HCT116 (cell line): ENCODE results near the gene MAL. TPM values are rescaled to one million over a fixed set of nuclear protein-coding genes. Genes with fewer than 3 reads are reported as not detected.

Experiments
- ATAC-seq: fragments of 200-7000 bp; cut with Tn5 transposase; 2 replicates; pipeline ENCODE4 v1.9.1; 2020; ENCODE audit warnings: mild to moderate bottlenecking, moderate library complexity
- BruUV-seq: library from RNA; stranded (reverse); fragments of 400-500 nt; replicated peaks from 2 replicates; lab custom pipeline; 2021; lab: Mats Ljungman, UMichigan
- CTCF ChIA-PET: fragments of 300-600 bp; sonication (Branson Sonifier 250); formaldehyde crosslinking; loops from one replicate; lab custom pipeline; 2021; ENCODE audit warnings: antibody characterized with exemption; lab: Charles Lee
- POLR2A ChIA-PET: fragments of 300-600, 350-600 bp; sonication (Branson Sonifier 250); formaldehyde crosslinking; loops from one replicate; lab custom pipeline; 2021; ENCODE audit warnings: antibody characterized with exemption; lab: Charles Lee
- RAD21 ChIA-PET, 2 experiments: fragments of 300-600 bp; sonication (Branson Sonifier 250); formaldehyde crosslinking; loops; one replicate each; lab custom pipeline; 2023; ENCODE audit warnings: low total read pairs in 2 of 2; ENCODE audit not compliant: uncharacterized antibody in 2 of 2, unreplicated experiment in 2 of 2, low non-redundant PET in 1 of 2; lab: Charles Lee
- DNase-seq: peaks from one replicate; pipeline ENCODE4 v3.0.0-alpha.2; 2010; ENCODE audit warnings: low read depth, low spot score
- H2AFZ ChIP-seq: fragments of 200-600 bp; shearing (Covaris generic), sonication (generic); 2 replicates; pipeline ENCODE4 v1.6.1; 2017; ENCODE audit warnings: low read depth, mixed run types, mixed read lengths, antibody characterized with exemption, low read length; ENCODE audit not compliant: poor library complexity, severe bottlenecking
- H3K27ac ChIP-seq: 2 replicates; pipeline ENCODE4 v1.5.1; 2012; ENCODE audit warnings: low read depth, low read length
- H3K27me3 ChIP-seq: fragments of 200-600 bp; sonication (generic); 2 replicates; pipeline ENCODE4 v1.6.1; 2016; ENCODE audit warnings: mixed run types, low read length, mixed read lengths; ENCODE audit not compliant: insufficient read depth
- H3K36me3 ChIP-seq, 2 experiments: fragments of 200-500 bp in 1 of 2; fragments of 200-600 bp in 1 of 2; sonication (Bioruptor generic) in 1 of 2; sonication (generic) in 1 of 2; 2 replicates each; pipeline versions ENCODE4 v1.5.1 to v1.6.1; 2014 to 2016; ENCODE audit warnings: low read length in 2 of 2, inconsistent platforms in 1 of 2, mixed read lengths in 1 of 2, mixed run types in 1 of 2; ENCODE audit not compliant: insufficient read depth in 2 of 2, control insufficient read depth in 1 of 2
- H3K4me1 ChIP-seq, 2 experiments: fragments of 200-600 bp in 1 of 2; sonication (generic) in 1 of 2; 2 replicates each; pipeline versions ENCODE4 v1.5.1 to v1.6.1; 2012 to 2017; ENCODE audit warnings: low read length in 2 of 2, inconsistent platforms in 1 of 2, mild to moderate bottlenecking in 1 of 2, mixed read lengths in 1 of 2, mixed run types in 1 of 2, moderate library complexity in 1 of 2; ENCODE audit not compliant: insufficient read depth in 2 of 2, control insufficient read depth in 1 of 2
- H3K4me2 ChIP-seq: fragments of 200-600 bp; sonication (generic); 2 replicates; pipeline ENCODE4 v1.6.1; 2017; ENCODE audit warnings: mixed run types, low read length, mixed read lengths
- H3K4me3 ChIP-seq, 2 experiments: fragments of 200-600 bp in 1 of 2; sonication (generic) in 1 of 2; replicated peaks in 1 of 2; 2 replicates each; pipeline ENCODE4 v1.5.1; 2011 to 2016; ENCODE audit warnings: low read length in 2 of 2, control low read depth in 1 of 2, low read depth in 1 of 2, mild to moderate bottlenecking in 1 of 2, mixed read lengths in 1 of 2, mixed run types in 1 of 2
- H3K79me2 ChIP-seq: fragments of 200-600 bp; sonication (generic); 2 replicates; pipeline ENCODE4 v1.6.1; 2017; ENCODE audit warnings: mild to moderate bottlenecking, mixed run types, low read length, moderate library complexity, mixed read lengths; ENCODE audit not compliant: insufficient read depth
- H3K9ac ChIP-seq: fragments of 200-600 bp; sonication (generic); 2 replicates; pipeline ENCODE4 v1.6.1; 2016; ENCODE audit warnings: low read length, mixed read lengths
- H3K9me2 ChIP-seq: fragments of 200-600 bp; sonication (generic), shearing (Covaris generic); 2 replicates; pipeline ENCODE4 v1.6.1; 2017; ENCODE audit warnings: mixed run types, mild to moderate bottlenecking, moderate library complexity; ENCODE audit not compliant: insufficient read depth
- H3K9me3 ChIP-seq, 2 experiments: fragments of 200-500 bp in 1 of 2; fragments of 200-600 bp in 1 of 2; sonication (Bioruptor generic) in 1 of 2; sonication (generic) in 1 of 2; 2 replicates each; pipeline ENCODE4 v1.6.1; 2014 to 2017; ENCODE audit warnings: low read length in 2 of 2, mixed read lengths in 2 of 2, inconsistent platforms in 1 of 2, low read depth in 1 of 2, mild to moderate bottlenecking in 1 of 2, mixed run types in 1 of 2, moderate library complexity in 1 of 2; ENCODE audit not compliant: control insufficient read depth in 1 of 2, insufficient read depth in 1 of 2
- H4K20me1 ChIP-seq: fragments of 200-600 bp; sonication (generic), shearing (Covaris generic); 2 replicates; pipeline ENCODE4 v1.6.1; 2017; ENCODE audit warnings: mixed run types, mild to moderate bottlenecking, moderate library complexity; ENCODE audit not compliant: insufficient read depth
- CBX3 ChIP-seq: IDR thresholded peaks from 2 replicates; pipeline ENCODE4 v1.6.1; 2012; ENCODE audit warnings: low read depth
- EGR1 ChIP-seq: IDR thresholded peaks from 2 replicates; pipeline ENCODE4 v1.6.1; 2012; ENCODE audit warnings: low read depth
- EZH2 ChIP-seq: fragments of 200-600 bp; sonication (generic); IDR thresholded peaks from 2 replicates; pipeline ENCODE4 v1.6.1; 2017; ENCODE audit warnings: antibody characterized with exemption, mixed run types
- EZH2phosphoT487 ChIP-seq: fragments of 200-600 bp; IDR thresholded peaks from 2 replicates; pipeline ENCODE4 v1.6.1; 2018; ENCODE audit warnings: antibody characterized with exemption, borderline replicate concordance
- FOSL1 ChIP-seq: IDR thresholded peaks from 2 replicates; pipeline ENCODE4 v1.6.1; 2012; ENCODE audit warnings: low read depth
- JUND ChIP-seq: IDR thresholded peaks from 2 replicates; pipeline ENCODE4 v1.6.1; 2012
- SRF ChIP-seq: IDR thresholded peaks from 2 replicates; pipeline ENCODE4 v1.6.1; 2012; ENCODE audit warnings: low read depth
- TCF7L2 ChIP-seq: IDR thresholded peaks from 2 replicates; pipeline ENCODE4 v1.7.0; 2011; ENCODE audit warnings: borderline replicate concordance, inconsistent platforms; ENCODE audit not compliant: insufficient read depth, insufficient read length; ENCODE audit errors: extremely low read depth
- YY1 ChIP-seq: IDR thresholded peaks from 2 replicates; pipeline ENCODE4 v1.6.1; 2011; ENCODE audit warnings: low read length, low read depth, moderate library complexity, mild to moderate bottlenecking; ENCODE audit not compliant: insufficient replicate concordance; ENCODE audit errors: extremely low read depth
- ZFX ChIP-seq: fragments of 450-650 bp; IDR thresholded peaks from 2 replicates; pipeline ENCODE4 v1.6.1; 2017
- intact Hi-C: fragments of 100-400 bp; cut with micrococcal nuclease; formaldehyde crosslinking; loops from 2 replicates; pipeline ENCODE4 v1.10.0; 2022
- total RNA-seq: library from RNA; stranded (reverse); gene quantifications from one replicate; pipeline ENCODE4 v1.2.1, GENCODE V29; 2021; ENCODE audit not compliant: unreplicated experiment
- TF ChIP-seq, protein P1 (sequence below): IDR thresholded peaks from 2 replicates; pipeline ENCODE4 v1.6.1; 2012
- TF ChIP-seq, protein P2 (sequence below), 3 experiments: fragments of 200-600 bp in 1 of 3; sonication (generic) in 1 of 3; IDR thresholded peaks in 2 of 3; conservative IDR thresholded peaks in 1 of 3; 2 replicates each; pipeline ENCODE4 v1.5.1; 2012 to 2017; ENCODE audit warnings: low read depth in 2 of 3, low read length in 2 of 3, antibody characterized with exemption in 1 of 3, borderline replicate concordance in 1 of 3, control low read depth in 1 of 3, mild to moderate bottlenecking in 1 of 3, mixed read lengths in 1 of 3, mixed run types in 1 of 3, moderate library complexity in 1 of 3; ENCODE audit not compliant: insufficient read depth in 1 of 3
- TF ChIP-seq, protein P3 (sequence below): IDR thresholded peaks from 2 replicates; pipeline ENCODE4 v1.6.1; 2012
- TF ChIP-seq, protein P4 (sequence below): IDR thresholded peaks from 2 replicates; pipeline ENCODE4 v1.6.1; 2011; ENCODE audit warnings: mild to moderate bottlenecking, low read length, moderate library complexity; ENCODE audit not compliant: insufficient replicate concordance; ENCODE audit errors: extremely low read depth

Gene MAL
- total RNA-seq, 1 experiment from 2014 or later: not detected

DNA sequence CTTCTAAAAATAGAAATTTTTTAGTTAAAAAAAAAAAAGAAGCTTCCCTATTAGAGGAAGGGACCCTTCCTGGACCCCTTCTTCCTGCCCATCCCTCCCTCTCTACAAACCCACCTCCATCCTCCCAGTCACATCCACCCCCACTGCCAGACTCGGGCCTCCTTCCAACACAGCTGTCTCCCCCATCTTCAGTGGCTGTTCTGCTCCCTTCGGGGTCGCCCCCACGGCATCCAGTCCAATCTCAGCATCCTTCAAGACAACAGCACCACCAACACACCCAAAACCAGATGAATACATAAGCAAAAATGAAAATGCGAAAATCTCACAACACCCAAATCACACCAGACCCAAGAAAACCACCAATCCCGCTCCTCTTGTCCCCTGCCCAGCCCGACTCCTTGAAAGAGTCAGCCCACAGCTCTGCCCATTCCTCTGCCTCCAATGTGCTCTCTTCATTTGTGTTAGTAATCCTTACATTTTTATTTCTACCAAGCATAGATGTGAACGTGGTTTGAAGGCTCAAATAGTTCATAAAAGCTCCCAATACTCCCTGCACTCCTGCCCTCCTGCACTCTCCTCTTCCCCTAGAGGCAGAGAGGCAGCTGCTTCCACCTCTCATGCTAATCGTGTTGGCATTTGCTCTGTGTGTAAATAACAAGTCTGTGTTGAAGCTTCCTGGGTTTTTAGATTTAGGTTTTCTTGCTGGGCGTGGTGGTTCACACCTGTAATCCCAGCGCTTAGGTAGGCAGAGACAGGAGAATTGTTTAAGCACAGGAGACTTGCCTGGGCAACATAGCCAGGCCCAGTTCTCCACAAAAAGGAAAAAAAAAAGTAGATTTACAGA lies 37.0 kb downstream of the MAL start:
- no peak overlapping the region for H3K4me2 ChIP-seq
- DNase-seq: no peak
- intact Hi-C loops: no loop called here

More for the DNA sequence above, 37.0 kb downstream of the MAL start:
- no peaks in the 10 kb centered on the region for H3K79me2 ChIP-seq
- POLR2A ChIA-PET: no interaction called here
- H3K27me3 ChIP-seq: no peaks in the 10 kb centered on the region
- H3K9me3 ChIP-seq: no peaks in the 10 kb centered on the region
- no peaks in the 10 kb centered on the region for H3K4me1 ChIP-seq
- no peak overlapping the region for H2AFZ ChIP-seq
- TF ChIP-seq ZFX (no peak), FOSL1 (no peak), CBX3 (no peak), SRF (no peak), EZH2phosphoT487 (no peak), YY1 (no peak), TCF7L2 (no peak), JUND (no peak), EGR1 (no peak), EZH2 (no peak)
- TF ChIP-seq, protein P1, sequence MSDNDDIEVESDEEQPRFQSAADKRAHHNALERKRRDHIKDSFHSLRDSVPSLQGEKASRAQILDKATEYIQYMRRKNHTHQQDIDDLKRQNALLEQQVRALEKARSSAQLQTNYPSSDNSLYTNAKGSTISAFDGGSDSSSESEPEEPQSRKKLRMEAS: no peak
- TF ChIP-seq, protein P2, sequence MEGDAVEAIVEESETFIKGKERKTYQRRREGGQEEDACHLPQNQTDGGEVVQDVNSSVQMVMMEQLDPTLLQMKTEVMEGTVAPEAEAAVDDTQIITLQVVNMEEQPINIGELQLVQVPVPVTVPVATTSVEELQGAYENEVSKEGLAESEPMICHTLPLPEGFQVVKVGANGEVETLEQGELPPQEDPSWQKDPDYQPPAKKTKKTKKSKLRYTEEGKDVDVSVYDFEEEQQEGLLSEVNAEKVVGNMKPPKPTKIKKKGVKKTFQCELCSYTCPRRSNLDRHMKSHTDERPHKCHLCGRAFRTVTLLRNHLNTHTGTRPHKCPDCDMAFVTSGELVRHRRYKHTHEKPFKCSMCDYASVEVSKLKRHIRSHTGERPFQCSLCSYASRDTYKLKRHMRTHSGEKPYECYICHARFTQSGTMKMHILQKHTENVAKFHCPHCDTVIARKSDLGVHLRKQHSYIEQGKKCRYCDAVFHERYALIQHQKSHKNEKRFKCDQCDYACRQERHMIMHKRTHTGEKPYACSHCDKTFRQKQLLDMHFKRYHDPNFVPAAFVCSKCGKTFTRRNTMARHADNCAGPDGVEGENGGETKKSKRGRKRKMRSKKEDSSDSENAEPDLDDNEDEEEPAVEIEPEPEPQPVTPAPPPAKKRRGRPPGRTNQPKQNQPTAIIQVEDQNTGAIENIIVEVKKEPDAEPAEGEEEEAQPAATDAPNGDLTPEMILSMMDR (IDR thresholded peaks at IDR 0.05 in 2 of 3, conservative IDR thresholded peaks at IDR 0.05 in 1 of 3; ENCODE audit: borderline replicate concordance in 1 of 3, insufficient read depth in 1 of 3, low read depth in 2 of 3, low read length in 2 of 3): no peak
- TF ChIP-seq, protein P3, sequence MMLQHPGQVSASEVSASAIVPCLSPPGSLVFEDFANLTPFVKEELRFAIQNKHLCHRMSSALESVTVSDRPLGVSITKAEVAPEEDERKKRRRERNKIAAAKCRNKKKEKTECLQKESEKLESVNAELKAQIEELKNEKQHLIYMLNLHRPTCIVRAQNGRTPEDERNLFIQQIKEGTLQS: no peak
- TF ChIP-seq, protein P4, sequence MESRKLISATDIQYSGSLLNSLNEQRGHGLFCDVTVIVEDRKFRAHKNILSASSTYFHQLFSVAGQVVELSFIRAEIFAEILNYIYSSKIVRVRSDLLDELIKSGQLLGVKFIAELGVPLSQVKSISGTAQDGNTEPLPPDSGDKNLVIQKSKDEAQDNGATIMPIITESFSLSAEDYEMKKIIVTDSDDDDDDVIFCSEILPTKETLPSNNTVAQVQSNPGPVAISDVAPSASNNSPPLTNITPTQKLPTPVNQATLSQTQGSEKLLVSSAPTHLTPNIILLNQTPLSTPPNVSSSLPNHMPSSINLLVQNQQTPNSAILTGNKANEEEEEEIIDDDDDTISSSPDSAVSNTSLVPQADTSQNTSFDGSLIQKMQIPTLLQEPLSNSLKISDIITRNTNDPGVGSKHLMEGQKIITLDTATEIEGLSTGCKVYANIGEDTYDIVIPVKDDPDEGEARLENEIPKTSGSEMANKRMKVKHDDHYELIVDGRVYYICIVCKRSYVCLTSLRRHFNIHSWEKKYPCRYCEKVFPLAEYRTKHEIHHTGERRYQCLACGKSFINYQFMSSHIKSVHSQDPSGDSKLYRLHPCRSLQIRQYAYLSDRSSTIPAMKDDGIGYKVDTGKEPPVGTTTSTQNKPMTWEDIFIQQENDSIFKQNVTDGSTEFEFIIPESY: no peak
- H3K27ac ChIP-seq: no peak overlapping the region
- H3K36me3 ChIP-seq: no peaks in the 10 kb centered on the region
- no peaks in the 10 kb centered on the region for H4K20me1 ChIP-seq
- no peak overlapping the region for H3K4me3 ChIP-seq
- BruUV-seq: no TSS peak
- H3K9ac ChIP-seq: no peak overlapping the region
- H3K9me2 ChIP-seq: no peaks in the 10 kb centered on the region
- peak; percentile 47; the same call in 1 of the 2 replicates for ATAC-seq
- RAD21 ChIA-PET: no interaction called here
- CTCF ChIA-PET: interaction anchor here (1.0 to 3.1 kb wide), 3 partner anchors 10 to 18 kb away, joined by 3 to 10 read pairs (median 10); no protein-coding TSS in a partner anchor
